Endothelial cell of umbilical vein (primary cell): ENCODE data around the gene FAM20B. TPM values are rescaled to one million over a fixed set of nuclear protein-coding genes. Genes with fewer than 3 reads are reported as not detected.
A peak's percentile ranks its signal among the peaks of the same experiment; 100 is the strongest.

Source experiments
- BruUV-seq: library from RNA; stranded (reverse); fragments of 400-500 nt; replicated peaks from 2 replicates; lab custom pipeline; 2021; lab: Mats Ljungman, UMichigan
- CTCF ChIA-PET: fragments of 300-600, 350-600 bp; sonication (Branson Sonifier 250); formaldehyde crosslinking; loops from one replicate; lab custom pipeline; 2021; ENCODE audit warnings: antibody characterized with exemption, inconsistent platforms; lab: Charles Lee
- POLR2A ChIA-PET: fragments of 300-600, 350-600 bp; sonication (Branson Sonifier 250); formaldehyde crosslinking; loops from one replicate; lab custom pipeline; 2021; ENCODE audit warnings: antibody characterized with exemption, inconsistent platforms; lab: Charles Lee
- DNase-seq: peaks from one replicate; pipeline ENCODE4 v3.0.0-alpha.2; 2011; ENCODE audit warnings: low read depth, low spot score
- FAIRE-seq: peaks from 2 replicates; lab custom pipeline; 2011; peaks lifted over from hg19 to GRCh38; lab: Jason Lieb, UNC
- H2AFZ ChIP-seq: 2 replicates; pipeline ENCODE4 v1.6.0; 2012; ENCODE audit warnings: low read depth, low read length, control low read depth, inconsistent platforms
- H3K27ac ChIP-seq: 2 replicates; pipeline ENCODE4 v1.5.1; 2011; ENCODE audit warnings: low read depth, mild to moderate bottlenecking, control low read depth, low read length, moderate library complexity; ENCODE audit not compliant: insufficient read depth
- H3K27me3 ChIP-seq, 2 experiments: 2 replicates each; pipeline versions ENCODE4 v1.6.0 to v1.6.1; 2011; ENCODE audit warnings: low read length in 2 of 2, mixed read lengths in 1 of 2; ENCODE audit not compliant: control insufficient read depth in 2 of 2, insufficient read depth in 2 of 2
- H3K36me3 ChIP-seq, 2 experiments: 2 replicates in 1 of 2; 3 replicates in 1 of 2; pipeline ENCODE4 v1.5.1; 2011; ENCODE audit warnings: low read length in 2 of 2, mild to moderate bottlenecking in 1 of 2, moderate library complexity in 1 of 2; ENCODE audit not compliant: control insufficient read depth in 2 of 2, insufficient read depth in 2 of 2; ENCODE audit errors: extremely low read depth in 1 of 2
- H3K4me1 ChIP-seq: 3 replicates; pipeline ENCODE4 v1.5.1; 2011; ENCODE audit warnings: mild to moderate bottlenecking, low read length; ENCODE audit not compliant: control insufficient read depth, insufficient read depth; ENCODE audit errors: extremely low read depth
- H3K4me2 ChIP-seq: 2 replicates; pipeline ENCODE4 v1.6.1; 2011; ENCODE audit warnings: low read length, control low read depth, mixed read lengths; ENCODE audit not compliant: insufficient read depth
- H3K4me3 ChIP-seq, 3 experiments: fragments of 200-600 bp in 1 of 3; sonication (generic), shearing (Covaris generic) in 1 of 3; replicated peaks in 1 of 3; 2 replicates each; pipeline ENCODE4 v1.5.1; 2011 to 2016; ENCODE audit warnings: control low read depth in 3 of 3, low read length in 3 of 3, mild to moderate bottlenecking in 2 of 3, inconsistent platforms in 1 of 3, low read depth in 1 of 3, moderate library complexity in 1 of 3; ENCODE audit not compliant: insufficient read depth in 1 of 3
- H3K79me2 ChIP-seq: 2 replicates; pipeline ENCODE4 v1.6.0; 2012; ENCODE audit warnings: low read length, inconsistent platforms; ENCODE audit not compliant: control insufficient read depth, insufficient read depth
- H3K9ac ChIP-seq: replicated peaks from 2 replicates; pipeline ENCODE3; 2011; ENCODE audit warnings: low read length, control low read depth; ENCODE audit not compliant: insufficient read depth; ENCODE audit errors: extremely low read depth
- H3K9me1 ChIP-seq: replicated peaks from 3 replicates; pipeline ENCODE4 v1.6.0; 2011; ENCODE audit warnings: mild to moderate bottlenecking, low read length; ENCODE audit not compliant: control insufficient read depth, insufficient read depth; ENCODE audit errors: extremely low read depth
- H3K9me3 ChIP-seq: replicated peaks from 2 replicates; pipeline ENCODE4 v1.5.1; 2012; ENCODE audit warnings: low read length, inconsistent platforms; ENCODE audit not compliant: control insufficient read depth, insufficient read depth
- H4K20me1 ChIP-seq: replicated peaks from 2 replicates; pipeline ENCODE3; 2011; ENCODE audit warnings: mild to moderate bottlenecking, low read length; ENCODE audit not compliant: control insufficient read depth, insufficient read depth; ENCODE audit errors: extremely low read depth
- CTCF ChIP-seq, 2 donors: IDR thresholded peaks; 1 replicate in 1 of 2; 2 replicates in 1 of 2; pipeline ENCODE4 v1.5.1; 2011; ENCODE audit warnings: low read length in 2 of 2, mild to moderate bottlenecking in 2 of 2, moderate library complexity in 2 of 2, control low read depth in 1 of 2, inconsistent platforms in 1 of 2, low read depth in 1 of 2; ENCODE audit not compliant: insufficient read depth in 1 of 2; ENCODE audit errors: extremely low read depth in 1 of 2
- EZH2 ChIP-seq: IDR thresholded peaks from 2 replicates; pipeline ENCODE4 v1.6.1; 2012; ENCODE audit warnings: borderline replicate concordance, low read depth, mild to moderate bottlenecking, moderate library complexity, low read length, inconsistent platforms; ENCODE audit not compliant: severe bottlenecking
- POLR2A ChIP-seq: IDR thresholded peaks from 2 replicates; pipeline ENCODE4 v1.6.1; 2012; ENCODE audit warnings: low read depth, mild to moderate bottlenecking, control low read depth, low read length
- POLR2AphosphoS5 ChIP-seq: IDR thresholded peaks from 2 replicates; pipeline ENCODE4 v1.6.1; 2012; ENCODE audit warnings: low read depth, mild to moderate bottlenecking, control low read depth, low read length, moderate library complexity; ENCODE audit not compliant: insufficient read depth
- dilution Hi-C: fragments of 300-500 bp; cut with MboI; formaldehyde crosslinking; loops from one replicate; pipeline ENCODE4 v1.15.0; 2019; ENCODE audit warnings: low sequenced_read_pairs; ENCODE audit not compliant: extremely low pct_ligation_motif_present
- intact Hi-C: fragments of 100-400 bp; cut with micrococcal nuclease; formaldehyde crosslinking; loops from one replicate; pipeline ENCODE4 v1.10.0; 2022
- polyA plus RNA-seq, 4 experiments: library from polyadenylated mRNA; depleted of rRNA in 3 of 4; stranded (reverse) in 3 of 4; unstranded in 1 of 4; fragments of >200 nt; gene quantifications; 2 replicates each; pipeline versions ENCODE4 v1.2.1 to v1.2.3, GENCODE V29; 2011 to 2012; ENCODE audit warnings: missing spikeins in 1 of 4
- total RNA-seq: library from RNA; stranded (reverse); gene quantifications from 2 replicates; pipeline ENCODE4 v1.2.3, GENCODE V29; 2021
- TF ChIP-seq, protein P1 (sequence below): IDR thresholded peaks from 2 replicates; pipeline ENCODE4 v1.6.1; 2011; ENCODE audit not compliant: insufficient read depth, insufficient read length

The FAM20B gene
- total and polyA plus RNA-seq, 2 donors (not counting 3 experiments of a cell fraction or from before 2014, with no cell fraction given): 10.0 to 35.1 TPM

GRCh38 chr1:179094818-179095217, 69.1 kb downstream of the FAM20B start:
- Histone ChIP-seq H3K4me3 (no peak overlapping the region), H3K9me1 (no peaks in the 10 kb centered on the region), H3K9ac (no peak overlapping the region), H4K20me1 (no peaks in the 10 kb centered on the region), H3K36me3 (peaks cover 42 to 56% of the 10 kb centered on the region in 2 experiments), H2AFZ (no peak overlapping the region), H3K27me3 (no peaks in the 10 kb centered on the region), H3K4me1 (no peaks in the 10 kb centered on the region), H3K4me2 (no peak overlapping the region), H3K79me2 (peaks cover 2% of the 10 kb centered on the region), H3K9me3 (no peaks in the 10 kb centered on the region), H3K27ac (no peak overlapping the region)
- BruUV-seq: no TSS peak
- POLR2A ChIA-PET: no interaction called here
- dilution Hi-C loops (no loop called here), intact Hi-C loops (no loop called here)
- DNase-seq (no peak), FAIRE-seq (no peak)
- no peak for TF ChIP-seq POLR2A
- TF ChIP-seq POLR2AphosphoS5: peak; percentile 38
- CTCF ChIA-PET: no interaction called here

GRCh38 chr1:179095377-179095776, 69.7 kb downstream of the FAM20B start:
- dilution Hi-C loops (no loop called here), intact Hi-C loops (no loop called here)

More at GRCh38 chr1:179095377-179095776, 69.7 kb downstream of the FAM20B start:
- Histone ChIP-seq H3K27me3 (no peaks in the 10 kb centered on the region), H3K9me1 (no peaks in the 10 kb centered on the region), H3K4me2 (no peak overlapping the region), H3K36me3 (peaks cover 44 to 57% of the 10 kb centered on the region in 2 experiments), H3K79me2 (peaks cover 5% of the 10 kb centered on the region), H3K9me3 (no peaks in the 10 kb centered on the region), H3K27ac (no peak overlapping the region), H4K20me1 (no peaks in the 10 kb centered on the region), H3K4me1 (no peaks in the 10 kb centered on the region), H3K9ac (no peak overlapping the region), H3K4me3 (no peak overlapping the region), H2AFZ (no peak overlapping the region)
- no peak for TF ChIP-seq CTCF (IDR thresholded peaks at IDR 0.05; ENCODE audit: extremely low read depth in 1 of 2, insufficient read depth in 1 of 2, low read depth in 1 of 2, low read length in 2 of 2)
- TF ChIP-seq POLR2A: no peak
- TF ChIP-seq EZH2: no peak
- TF ChIP-seq, protein P1, sequence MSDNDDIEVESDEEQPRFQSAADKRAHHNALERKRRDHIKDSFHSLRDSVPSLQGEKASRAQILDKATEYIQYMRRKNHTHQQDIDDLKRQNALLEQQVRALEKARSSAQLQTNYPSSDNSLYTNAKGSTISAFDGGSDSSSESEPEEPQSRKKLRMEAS: no peak
- POLR2A ChIA-PET: no interaction called here
- DNase-seq (no peak), FAIRE-seq (peak; percentile 89)
- CTCF ChIA-PET: no interaction called here
- BruUV-seq: TSS peak; percentile 39
